GM19035 (cell line): Measurements from ENCODE around the gene ZNF701.
"Not testable (repeated sequence)": the region's sequence is repeated elsewhere in the genome, so short reads cannot be mapped to it uniquely, and the experiment has no call there.

Experiments used
- ATAC-seq: cut with Tn5 transposase; IDR thresholded peaks from one replicate; pipeline ENCODE4 v1.9.1; 2021; ENCODE audit not compliant: unreplicated experiment

Gene ZNF701

GRCh38 chr19:52570000-52570861 lies at the start of gene ZNF701:
Gene ZNF701, plus strand, starts transcription at chr19:52570287. Its CDS starts 3,861 bp downstream, at chr19:52574148.
- ATAC-seq = peak; percentile 92

DNA sequence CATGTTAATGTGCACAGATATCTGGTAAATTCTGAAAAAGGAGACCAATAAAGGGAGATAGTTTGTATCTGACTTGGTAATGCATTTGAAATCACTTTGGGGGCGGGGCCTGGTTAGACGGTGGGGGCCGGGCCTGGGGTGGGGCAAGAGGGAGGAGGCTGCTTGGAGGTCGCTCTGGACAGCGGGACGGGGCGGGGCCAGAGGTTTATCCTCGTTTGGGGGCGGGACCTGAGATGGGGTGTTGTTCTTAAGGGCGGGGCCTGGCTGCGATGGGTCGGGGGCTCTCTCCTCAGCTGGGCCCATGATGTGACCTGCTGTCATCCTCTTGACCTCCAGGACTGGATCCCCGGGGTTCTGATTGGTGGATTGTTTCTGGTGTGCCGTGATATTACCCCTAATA lies 47.5 kb upstream of the ZNF701 start:
- ATAC-seq = no peak

DNA sequence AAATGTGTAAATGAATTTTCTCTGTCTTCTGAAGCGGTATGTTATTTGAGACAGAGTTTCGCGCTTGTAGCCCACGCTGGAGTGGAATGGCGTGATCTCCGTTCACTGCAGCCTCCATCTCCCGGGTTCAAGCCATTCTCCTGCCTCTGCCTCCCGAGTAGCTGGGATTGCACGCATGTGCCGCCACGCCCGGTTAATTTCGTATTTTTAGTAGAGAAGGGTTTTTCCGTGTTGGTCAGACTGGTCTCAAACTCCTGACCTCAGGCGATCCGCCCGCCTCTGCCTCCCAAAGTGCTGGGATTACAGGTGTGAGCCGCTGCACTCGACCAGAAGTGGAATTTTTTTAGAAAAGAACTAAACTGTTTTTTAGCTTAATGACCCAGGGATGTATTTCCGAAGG lies 46.0 kb upstream of the ZNF701 start:
- no peak for ATAC-seq

DNA sequence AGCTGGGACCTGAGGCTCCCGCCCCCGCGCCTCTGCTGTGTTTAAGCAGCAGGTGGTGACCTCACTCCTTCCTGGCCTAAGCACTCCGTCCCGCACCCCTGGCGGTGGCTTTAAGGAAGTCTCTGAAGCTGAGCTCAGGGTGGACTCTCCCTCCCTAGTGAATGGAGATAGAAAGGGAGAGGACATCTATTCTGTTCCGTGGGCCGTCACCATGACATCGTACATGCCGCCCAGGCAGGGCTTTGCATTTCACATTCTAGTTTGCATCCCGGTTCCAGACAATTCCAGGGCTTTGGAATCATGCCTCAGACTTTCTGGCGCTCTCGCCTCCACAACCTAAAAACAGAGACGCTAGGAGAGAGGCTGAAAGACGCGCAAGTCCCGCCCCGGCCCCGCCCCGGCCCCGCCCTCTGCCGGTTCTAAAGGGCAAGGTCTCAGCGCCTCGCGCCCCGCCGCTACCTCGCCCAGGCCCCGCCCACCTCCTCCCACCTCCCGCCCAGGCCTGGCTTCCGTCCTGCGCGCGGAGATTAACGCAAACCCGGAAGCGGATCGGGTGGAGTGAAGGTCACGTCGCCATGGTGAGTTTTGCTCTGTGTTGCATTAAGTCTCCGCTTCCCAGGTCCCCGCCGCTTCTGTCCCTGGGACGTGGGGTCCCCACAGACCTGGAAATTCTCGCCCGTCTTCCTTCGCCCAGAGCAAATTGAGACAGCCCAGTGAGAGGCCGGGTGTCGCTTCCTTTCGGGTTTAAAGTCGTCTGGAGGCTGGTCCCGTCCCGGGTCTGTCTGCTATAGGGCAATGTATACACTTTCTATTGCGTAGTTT lies 42.7 kb upstream of the ZNF701 start, which contains the start of gene ZNF808:
Gene ZNF808 (plus strand): TSS at position 535 of the 822 bp plus-strand sequence. CDS start 15,617 bp downstream, outside the sequence.
- ATAC-seq = peak; percentile 80

DNA sequence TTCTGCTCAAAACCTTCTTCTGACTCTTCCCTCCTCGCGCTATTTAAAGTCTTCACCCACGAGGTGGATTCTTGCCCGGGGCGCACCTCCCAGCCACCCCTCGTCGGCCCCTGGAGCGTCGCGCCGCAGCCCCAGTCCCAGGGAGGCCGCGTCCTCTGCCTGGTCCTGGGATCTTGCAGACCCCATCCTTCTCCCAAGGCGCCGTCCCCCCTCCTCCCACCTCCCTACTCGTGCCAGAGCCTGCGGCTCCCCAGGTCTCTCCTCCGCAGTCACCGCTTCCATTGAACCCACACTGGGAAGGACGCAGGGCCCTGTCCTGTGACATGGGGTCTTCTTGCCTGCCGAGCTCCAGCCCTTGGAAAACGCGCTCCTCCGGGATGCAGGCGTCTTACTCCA lies 42.1 kb upstream of the ZNF701 start:
- ATAC-seq = peak; percentile 32

DNA sequence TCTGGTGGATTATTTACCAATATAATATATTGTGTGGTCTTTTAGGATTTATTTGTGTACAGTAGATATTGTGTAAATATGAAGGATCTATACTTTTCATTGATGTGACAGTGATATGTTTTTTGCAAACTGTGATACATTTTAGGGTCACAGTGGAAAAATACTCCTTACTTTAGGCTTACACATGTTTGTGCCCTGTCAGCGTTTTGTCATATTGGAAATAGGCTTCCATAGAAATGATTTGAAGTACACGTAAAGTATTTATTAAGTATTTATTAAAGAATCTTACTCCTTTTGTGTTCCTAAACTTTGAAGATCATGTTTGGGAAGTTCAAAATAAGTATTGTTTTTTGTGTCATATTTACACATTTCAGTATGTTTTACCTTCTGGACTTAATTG lies 37.6 kb upstream of the ZNF701 start:
- no peak for ATAC-seq

DNA sequence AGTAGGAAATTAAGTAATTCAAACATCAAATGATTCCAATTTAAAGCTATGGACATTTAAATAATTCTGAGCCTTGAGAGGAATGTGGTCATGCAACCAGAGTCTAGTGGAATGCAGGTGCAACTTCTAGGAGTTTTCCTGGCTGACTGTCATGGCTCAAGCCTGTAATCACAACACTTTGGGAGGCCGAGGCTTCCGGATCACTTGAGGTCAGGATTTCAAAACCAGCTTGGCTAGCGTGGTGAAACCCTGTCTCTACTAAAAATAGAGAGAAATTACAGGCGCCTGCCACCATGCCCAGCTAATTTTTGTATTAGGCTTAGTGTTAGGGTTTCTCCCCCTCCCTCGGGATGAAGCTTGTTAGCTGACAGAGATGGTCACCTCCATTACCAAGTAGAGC lies 36.2 kb upstream of the ZNF701 start:
- ATAC-seq = no peak

DNA sequence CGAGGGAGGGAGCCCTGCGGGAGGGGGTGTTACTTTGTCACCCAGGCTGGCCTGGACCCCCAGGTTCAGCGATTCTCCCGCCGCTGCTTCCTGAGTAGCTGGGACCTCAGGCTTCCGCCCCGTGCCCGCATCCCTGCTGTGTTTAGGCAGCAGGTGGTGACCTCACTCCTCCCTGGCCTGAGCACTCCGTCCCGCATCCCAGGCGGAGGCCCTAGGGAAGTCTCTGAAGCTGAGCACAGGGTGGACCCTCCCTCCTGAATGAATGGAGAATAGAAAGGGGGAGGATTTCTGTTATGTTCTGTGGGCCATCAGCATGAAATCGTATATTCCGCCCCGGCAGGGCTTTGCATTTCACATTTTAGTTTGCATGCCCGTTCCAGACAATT lies 34.7 kb upstream of the ZNF701 start:
- not testable (repeated sequence) for ATAC-seq

- ATAC-seq = peak; percentile 83
These were observed 34.2 kb upstream of the ZNF701 start for GRCh38 chr19:52535771-52536447.

DNA sequence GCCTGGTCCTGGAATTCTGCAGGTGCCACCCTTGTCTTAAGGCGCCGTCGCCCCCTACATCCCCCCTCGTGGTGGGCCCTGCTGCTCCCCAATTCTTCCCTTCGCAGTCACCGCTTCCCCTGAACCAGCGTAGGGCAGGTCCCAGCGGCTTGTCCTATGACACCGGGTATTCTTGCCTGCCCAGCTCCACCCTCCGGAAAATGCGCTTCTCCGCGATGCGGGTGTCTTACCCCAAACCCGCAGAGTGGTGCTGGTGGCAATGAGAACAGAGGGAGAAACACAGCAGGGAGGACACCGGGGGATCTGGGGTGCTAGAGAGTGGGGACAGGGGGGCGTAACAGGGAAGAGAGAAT lies 33.7 kb upstream of the ZNF701 start:
- peak; percentile 24 for ATAC-seq

- not testable (repeated sequence) for ATAC-seq
These were observed 31.3 kb upstream of the ZNF701 start for GRCh38 chr19:52538815-52539214.

GRCh38 chr19:52541176-52541575 lies 28.9 kb upstream of the ZNF701 start:
- ATAC-seq = not testable (repeated sequence)

DNA sequence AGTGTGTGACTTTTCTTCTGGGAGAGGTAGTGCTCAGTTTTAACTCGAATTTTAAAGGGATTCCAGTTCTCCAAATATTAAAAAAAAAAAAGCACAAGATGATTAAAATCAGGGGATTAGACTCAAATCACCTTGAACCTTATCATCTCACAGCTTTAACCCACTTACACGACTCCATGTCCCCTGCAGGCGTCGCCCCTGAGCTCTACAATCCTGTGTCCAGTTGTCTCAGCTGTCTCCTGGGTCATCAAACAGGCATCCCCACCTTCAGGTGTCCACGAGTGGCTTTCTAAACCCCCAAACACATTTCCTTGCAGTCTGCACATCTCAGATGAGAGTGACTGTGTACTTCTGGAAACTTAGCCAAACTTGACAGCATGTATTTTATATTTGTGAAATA lies 28.5 kb upstream of the ZNF701 start:
- no peak for ATAC-seq

DNA sequence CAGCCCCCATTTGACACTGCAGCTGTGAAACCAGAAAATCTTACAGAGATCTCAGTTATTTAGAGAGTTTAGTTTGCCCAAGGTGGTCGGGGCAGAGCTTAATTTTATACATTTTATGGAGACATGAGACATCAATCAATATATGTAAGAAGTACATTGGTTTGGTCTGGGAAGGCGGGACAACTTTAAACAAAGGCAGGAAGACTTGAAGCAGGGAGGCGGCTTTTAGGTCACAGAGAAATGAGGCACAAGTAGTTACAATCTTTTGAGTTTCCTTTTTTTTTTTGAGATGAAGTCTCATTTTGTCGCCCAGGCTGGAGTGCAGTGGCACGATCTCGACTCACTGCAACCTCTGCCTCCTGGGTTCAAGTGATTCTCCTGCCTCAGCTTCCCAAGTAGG lies 27.5 kb upstream of the ZNF701 start:
- ATAC-seq = not testable (repeated sequence)

DNA sequence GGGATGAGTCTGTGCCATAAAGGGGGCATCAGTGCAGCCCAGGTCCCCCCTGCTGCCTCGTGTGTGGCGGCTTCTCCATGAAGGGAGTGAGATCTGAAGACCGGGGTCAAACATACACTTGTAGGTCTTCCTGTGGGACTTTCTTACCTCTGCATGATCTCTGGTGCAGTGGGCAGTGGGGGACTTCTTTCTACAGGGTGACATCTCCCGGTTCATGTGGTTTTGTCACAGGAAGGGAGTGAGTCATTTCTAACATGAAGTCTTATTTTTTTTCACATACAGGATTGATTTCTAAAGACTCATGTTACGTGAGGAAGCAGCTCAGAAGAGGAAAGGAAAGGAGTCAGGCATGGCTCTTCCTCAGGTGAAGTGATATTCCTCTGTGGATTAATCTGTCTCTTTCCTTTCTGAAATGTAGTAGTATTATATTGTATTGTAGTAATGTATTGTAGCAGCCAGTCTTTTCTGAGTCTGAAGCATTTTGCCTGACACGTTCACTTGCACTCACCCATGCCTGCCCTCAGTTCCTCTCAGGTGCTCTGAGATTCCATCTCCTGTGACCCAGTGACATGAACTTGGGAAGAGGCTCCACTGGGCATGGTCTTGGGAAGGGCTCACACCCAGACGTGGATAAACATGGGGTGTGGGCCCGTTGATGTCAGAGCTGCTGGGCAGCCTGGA lies 27.0 kb upstream of the ZNF701 start:
- no peak for ATAC-seq

DNA sequence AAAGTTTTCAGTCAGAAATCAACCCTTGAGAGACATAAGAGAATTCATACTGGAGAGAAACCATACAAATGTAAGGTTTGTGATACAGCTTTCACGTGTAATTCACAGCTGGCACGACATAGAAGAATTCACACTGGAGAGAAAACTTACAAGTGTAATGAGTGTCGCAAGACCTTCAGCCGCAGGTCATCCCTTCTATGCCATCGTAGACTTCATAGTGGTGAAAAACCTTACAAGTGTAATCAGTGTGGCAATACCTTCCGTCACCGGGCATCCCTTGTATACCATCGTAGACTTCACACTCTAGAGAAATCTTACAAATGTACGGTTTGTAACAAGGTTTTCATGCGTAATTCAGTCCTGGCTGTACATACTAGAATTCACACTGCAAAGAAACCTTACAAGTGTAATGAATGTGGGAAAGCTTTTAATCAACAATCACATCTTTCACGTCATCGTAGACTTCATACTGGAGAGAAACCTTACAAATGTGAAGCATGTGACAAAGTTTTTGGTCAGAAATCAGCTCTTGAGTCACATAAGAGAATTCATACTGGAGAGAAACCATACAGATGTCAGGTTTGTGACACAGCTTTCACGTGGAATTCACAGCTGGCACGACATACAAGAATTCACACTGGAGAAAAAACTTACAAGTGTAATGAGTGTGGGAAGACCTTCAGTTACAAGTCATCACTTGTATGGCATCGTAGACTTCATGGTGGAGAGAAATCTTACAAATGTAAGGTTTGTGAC lies 15.7 kb upstream of the ZNF701 start:
- ATAC-seq = no peak

GRCh38 chr19:52557231-52557995 lies 12.7 kb upstream of the ZNF701 start:
- no peak for ATAC-seq

- not testable (repeated sequence) for ATAC-seq
These were observed 11.2 kb upstream of the ZNF701 start for GRCh38 chr19:52558732-52559445.

DNA sequence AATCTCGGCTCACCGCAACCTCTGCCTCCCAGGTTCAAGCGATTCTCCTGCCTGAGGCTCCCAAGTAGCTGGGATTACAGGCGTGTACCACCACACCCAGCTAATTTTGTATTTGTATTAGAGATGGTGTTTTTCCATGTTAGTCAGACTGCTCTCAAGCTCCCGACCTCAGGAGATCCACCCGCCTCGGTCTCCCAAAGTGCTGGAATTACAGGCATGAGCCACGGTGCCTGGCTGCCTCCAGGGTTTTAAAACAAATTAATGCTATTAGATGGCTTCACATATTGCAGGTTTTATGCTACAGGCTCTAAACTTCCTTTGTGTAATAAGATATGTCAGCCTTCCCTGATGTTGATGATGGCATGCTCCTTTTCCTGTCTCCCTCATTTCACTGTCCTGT lies 8.5 kb upstream of the ZNF701 start:
- ATAC-seq = not testable (repeated sequence)
